ENCODE data around the gene ERCC2. TPM values are rescaled to one million over a fixed set of nuclear protein-coding genes. Genes with fewer than 3 reads are reported as not detected.
A peak's percentile ranks its signal among the peaks of the same experiment; 100 is the strongest.

The ERCC2 gene
- total RNA-seq, 1 experiment from 2014 or later: 58.9 TPM

GRCh38 chr19:45376045-45376724 lies 5.8 kb upstream of the ERCC2 start:
- no peak overlapping the region for H3K4me3 ChIP-seq (replicated peaks in 1 of 2; ENCODE audit: low read depth in 1 of 2, low read length in 2 of 2)
- no peaks in the 10 kb centered on the region for H3K79me2 ChIP-seq (ENCODE audit: insufficient read depth, low read length)
- H3K27ac ChIP-seq (ENCODE audit: low read depth, low read length): peak overlapping the region; percentile 36; the same call in 1 of the 2 replicates
- peak overlapping the region; percentile 61 for H2AFZ ChIP-seq (ENCODE audit: low read depth, low read length, poor library complexity, severe bottlenecking)
- intact Hi-C loops (cut with micrococcal nuclease): no loop called here
- BruUV-seq (replicated peaks): no TSS peak
- ChIA-PET RAD21 (ENCODE audit: low non-redundant PET in 1 of 2, low total read pairs in 2 of 2, uncharacterized antibody in 2 of 2, unreplicated experiment in 2 of 2) (no interaction called here), CTCF (interaction anchor here (0.9 kb wide), 1 partner anchor 102 kb away, joined by 3 read pairs; no protein-coding TSS in a partner anchor), POLR2A (no interaction called here)
- peaks cover 12 to 23% of the 10 kb centered on the region in 2 experiments for H3K4me1 ChIP-seq (ENCODE audit: control insufficient read depth in 1 of 2, insufficient read depth in 2 of 2, low read length in 2 of 2)
- DNase-seq (ENCODE audit: low read depth, low spot score) (peak; percentile 13), ATAC-seq (peak; percentile 76)
- H3K9me3 ChIP-seq (ENCODE audit: control insufficient read depth in 1 of 2, insufficient read depth in 1 of 2, low read depth in 1 of 2, low read length in 2 of 2): no peaks in the 10 kb centered on the region
- no peaks in the 10 kb centered on the region for H3K36me3 ChIP-seq (ENCODE audit: control insufficient read depth in 1 of 2, insufficient read depth in 2 of 2, low read length in 2 of 2)
- no peaks in the 10 kb centered on the region for H3K27me3 ChIP-seq (ENCODE audit: insufficient read depth, low read length)
- no peaks in the 10 kb centered on the region for H4K20me1 ChIP-seq (ENCODE audit: insufficient read depth)
- H3K9me2 ChIP-seq (ENCODE audit: insufficient read depth): no peaks in the 10 kb centered on the region
- peak overlapping the region; percentile 59 for H3K4me2 ChIP-seq (ENCODE audit: low read length)
- no peak for TF ChIP-seq FOSL1 (IDR thresholded peaks at IDR 0.05; ENCODE audit: low read depth)
- TF ChIP-seq JUND (IDR thresholded peaks at IDR 0.05): no peak
- TF ChIP-seq TCF7L2 (IDR thresholded peaks at IDR 0.05; ENCODE audit: borderline replicate concordance, extremely low read depth, insufficient read depth, insufficient read length): no peak
- no peak for TF ChIP-seq SRF (IDR thresholded peaks at IDR 0.05; ENCODE audit: low read depth)
- TF ChIP-seq ZBTB33 (IDR thresholded peaks at IDR 0.05; ENCODE audit: extremely low read depth, insufficient replicate concordance, low read length): no peak
- no peak for TF ChIP-seq CBX3 (IDR thresholded peaks at IDR 0.05; ENCODE audit: low read depth)
- TF ChIP-seq CEBPB (IDR thresholded peaks at IDR 0.05; ENCODE audit: low read depth): no peak
- no peak for TF ChIP-seq EGR1 (IDR thresholded peaks at IDR 0.05; ENCODE audit: low read depth)
- no peak for TF ChIP-seq MAX (IDR thresholded peaks at IDR 0.05)
- TF ChIP-seq ELF1 (IDR thresholded peaks at IDR 0.05; ENCODE audit: borderline replicate concordance, low read depth): no peak
- no peak for TF ChIP-seq YY1 (IDR thresholded peaks at IDR 0.05; ENCODE audit: extremely low read depth, insufficient replicate concordance, low read depth, low read length)
- no peak for TF ChIP-seq EZH2phosphoT487 (IDR thresholded peaks at IDR 0.05; ENCODE audit: borderline replicate concordance)
- TF ChIP-seq SP1 (IDR thresholded peaks at IDR 0.05; ENCODE audit: low read depth): no peak
- no peak for TF ChIP-seq CTCF (IDR thresholded peaks at IDR 0.05 in 2 of 3, conservative IDR thresholded peaks at IDR 0.05 in 1 of 3; ENCODE audit: borderline replicate concordance in 1 of 3, insufficient read depth in 1 of 3, low read depth in 2 of 3, low read length in 2 of 3)
- TF ChIP-seq EZH2 (IDR thresholded peaks at IDR 0.05): no peak
- TF ChIP-seq POLR2AphosphoS5 (IDR thresholded peaks at IDR 0.05; ENCODE audit: low read depth, low read length): no peak
- TF ChIP-seq ZFX (IDR thresholded peaks at IDR 0.05): no peak
- no peak for TF ChIP-seq REST (IDR thresholded peaks at IDR 0.05; ENCODE audit: low read depth)
- TF ChIP-seq ATF3 (IDR thresholded peaks at IDR 0.05): no peak
- H3K9ac ChIP-seq (ENCODE audit: low read length): no peak overlapping the region
